ENCODE data around the gene RPE65. TPM values are rescaled to one million over a fixed set of nuclear protein-coding genes. Genes with fewer than 3 reads are reported as not detected.

RPE65 gene
- total RNA-seq, result not detected in 3 replicates
- long read RNA-seq, result 0 reads

DNA sequence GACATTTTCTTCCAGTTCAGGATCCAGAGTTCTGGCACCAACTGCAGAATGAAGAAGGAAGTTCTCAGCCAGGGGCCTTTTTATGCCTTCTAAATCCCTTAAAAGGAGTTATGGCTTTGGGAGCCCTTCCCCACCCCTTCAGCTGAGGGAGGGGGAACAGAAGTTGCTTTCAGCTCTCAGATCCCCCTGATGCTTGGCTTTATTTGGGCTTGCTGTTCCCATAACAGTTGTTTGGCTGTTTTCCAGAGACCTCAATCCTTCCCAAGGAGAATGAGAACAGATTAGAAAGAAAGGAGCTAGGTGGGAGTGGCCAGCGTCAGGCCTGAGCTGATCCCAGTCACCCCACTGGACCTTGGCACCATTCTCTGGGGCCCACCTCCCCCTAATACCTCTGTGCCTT is at the start of gene RPE65:
Gene RPE65, minus strand, starts transcription at position 54 of the 400 bp plus-strand sequence. Its CDS starts 49 bp downstream, at position 5.
- Mint-ChIP-seq H3K27ac (ENCODE audit: unreplicated experiment) (no peak within 1 kb of the TSS), H3K36me3 (ENCODE audit: low read depth) (no peaks in the 10 kb centered on the region), H3K4me3 (ENCODE audit: unreplicated experiment) (no peak within 1 kb of the TSS), H3K27me3 (ENCODE audit: low read depth) (no peaks in the 10 kb centered on the region), H3K9me3 (ENCODE audit: low read depth) (no peaks in the 10 kb centered on the region), H3K4me1 (ENCODE audit: low read depth) (peaks cover 6% of the 10 kb centered on the region)
- TF ChIP-seq, protein P1, sequence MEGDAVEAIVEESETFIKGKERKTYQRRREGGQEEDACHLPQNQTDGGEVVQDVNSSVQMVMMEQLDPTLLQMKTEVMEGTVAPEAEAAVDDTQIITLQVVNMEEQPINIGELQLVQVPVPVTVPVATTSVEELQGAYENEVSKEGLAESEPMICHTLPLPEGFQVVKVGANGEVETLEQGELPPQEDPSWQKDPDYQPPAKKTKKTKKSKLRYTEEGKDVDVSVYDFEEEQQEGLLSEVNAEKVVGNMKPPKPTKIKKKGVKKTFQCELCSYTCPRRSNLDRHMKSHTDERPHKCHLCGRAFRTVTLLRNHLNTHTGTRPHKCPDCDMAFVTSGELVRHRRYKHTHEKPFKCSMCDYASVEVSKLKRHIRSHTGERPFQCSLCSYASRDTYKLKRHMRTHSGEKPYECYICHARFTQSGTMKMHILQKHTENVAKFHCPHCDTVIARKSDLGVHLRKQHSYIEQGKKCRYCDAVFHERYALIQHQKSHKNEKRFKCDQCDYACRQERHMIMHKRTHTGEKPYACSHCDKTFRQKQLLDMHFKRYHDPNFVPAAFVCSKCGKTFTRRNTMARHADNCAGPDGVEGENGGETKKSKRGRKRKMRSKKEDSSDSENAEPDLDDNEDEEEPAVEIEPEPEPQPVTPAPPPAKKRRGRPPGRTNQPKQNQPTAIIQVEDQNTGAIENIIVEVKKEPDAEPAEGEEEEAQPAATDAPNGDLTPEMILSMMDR (IDR thresholded peaks at IDR 0.05), result no peak
- DNase-seq (ENCODE audit: low spot score), result no peak

DNA sequence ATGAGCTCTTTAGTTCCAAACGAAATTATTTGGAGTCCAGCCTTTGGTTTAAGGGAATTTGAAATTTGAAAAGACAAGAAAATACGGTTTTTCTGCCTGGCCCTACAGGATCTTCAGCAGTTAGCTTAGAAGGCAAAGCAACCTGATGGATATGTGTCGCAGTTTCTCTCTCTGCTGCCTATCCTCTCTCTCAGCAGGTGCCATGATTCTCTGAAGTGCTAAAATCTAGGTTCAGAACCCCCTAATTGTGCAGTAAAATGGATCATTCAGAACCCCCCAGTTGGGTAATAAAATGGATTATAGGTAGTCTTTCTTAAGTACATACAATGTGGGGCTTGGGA is 47.6 kb upstream of the RPE65 start:
- no peak for DNase-seq (ENCODE audit: low spot score)
- Mint-ChIP-seq H3K4me1 (ENCODE audit: low read depth) (peaks cover 16% of the 10 kb centered on the region), H3K9me3 (ENCODE audit: low read depth) (peaks cover 5% of the 10 kb centered on the region), H3K27me3 (ENCODE audit: low read depth) (no peaks in the 10 kb centered on the region), H3K4me3 (ENCODE audit: unreplicated experiment) (peak overlapping the region; percentile 89), H3K36me3 (ENCODE audit: low read depth) (peaks cover 2% of the 10 kb centered on the region), H3K27ac (ENCODE audit: unreplicated experiment) (peak overlapping the region; percentile 52)
- TF ChIP-seq, protein P1 (IDR thresholded peaks at IDR 0.05), result no peak

DNA sequence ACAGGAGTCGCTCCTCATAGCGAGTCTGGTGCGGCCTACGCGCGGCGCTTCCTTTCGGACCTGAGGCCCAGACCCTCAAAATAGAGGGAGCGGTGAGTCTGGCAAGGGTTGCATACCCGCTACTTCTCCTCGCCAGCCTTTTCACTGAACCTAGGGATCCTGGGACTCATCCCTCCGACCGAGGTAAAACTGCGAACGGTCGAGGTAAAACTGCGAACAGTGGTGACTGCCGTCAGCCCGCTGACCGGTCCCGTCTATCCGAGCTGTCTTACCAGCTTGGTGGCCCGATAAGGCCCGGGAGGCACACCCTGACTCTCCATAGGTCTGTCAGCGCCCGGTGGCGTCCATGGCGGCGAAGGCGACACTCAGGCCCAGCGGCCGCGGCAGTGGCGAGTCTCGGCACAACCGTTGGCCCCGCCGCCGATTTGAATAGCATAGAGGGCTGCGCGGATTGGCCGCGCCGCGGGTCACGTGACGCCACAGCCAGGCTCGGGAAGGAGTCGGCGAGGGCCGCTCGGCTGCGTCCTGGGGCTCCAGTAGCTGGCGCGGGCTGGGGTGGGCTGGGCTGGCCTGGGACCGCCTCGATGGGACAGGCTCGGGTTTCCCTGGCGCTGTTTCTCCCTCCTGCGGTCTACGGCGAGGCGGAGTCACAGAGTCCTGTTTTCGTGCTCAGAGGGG is 47.1 kb upstream of the RPE65 start, which contains the start of gene DEPDC1:
Gene DEPDC1, minus strand, starts transcription at position 403 of the 678 bp plus-strand sequence. Its CDS starts 83 bp downstream, at position 320.
- H3K4me1 Mint-ChIP-seq (ENCODE audit: low read depth), result peaks cover 16% of the 10 kb centered on the region
- DNase-seq (ENCODE audit: low spot score), result peak; percentile 98
- peaks cover 2% of the 10 kb centered on the region for H3K36me3 Mint-ChIP-seq (ENCODE audit: low read depth)
- TF ChIP-seq, protein P1 (IDR thresholded peaks at IDR 0.05), result peak; percentile 38
- peaks cover 4% of the 10 kb centered on the region for H3K9me3 Mint-ChIP-seq (ENCODE audit: low read depth)
- peak within 1 kb of the TSS; percentile 89 for H3K4me3 Mint-ChIP-seq (ENCODE audit: unreplicated experiment)
- peak within 1 kb of the TSS; percentile 72 for H3K27ac Mint-ChIP-seq (ENCODE audit: unreplicated experiment)
- no peaks in the 10 kb centered on the region for H3K27me3 Mint-ChIP-seq (ENCODE audit: low read depth)

DNA sequence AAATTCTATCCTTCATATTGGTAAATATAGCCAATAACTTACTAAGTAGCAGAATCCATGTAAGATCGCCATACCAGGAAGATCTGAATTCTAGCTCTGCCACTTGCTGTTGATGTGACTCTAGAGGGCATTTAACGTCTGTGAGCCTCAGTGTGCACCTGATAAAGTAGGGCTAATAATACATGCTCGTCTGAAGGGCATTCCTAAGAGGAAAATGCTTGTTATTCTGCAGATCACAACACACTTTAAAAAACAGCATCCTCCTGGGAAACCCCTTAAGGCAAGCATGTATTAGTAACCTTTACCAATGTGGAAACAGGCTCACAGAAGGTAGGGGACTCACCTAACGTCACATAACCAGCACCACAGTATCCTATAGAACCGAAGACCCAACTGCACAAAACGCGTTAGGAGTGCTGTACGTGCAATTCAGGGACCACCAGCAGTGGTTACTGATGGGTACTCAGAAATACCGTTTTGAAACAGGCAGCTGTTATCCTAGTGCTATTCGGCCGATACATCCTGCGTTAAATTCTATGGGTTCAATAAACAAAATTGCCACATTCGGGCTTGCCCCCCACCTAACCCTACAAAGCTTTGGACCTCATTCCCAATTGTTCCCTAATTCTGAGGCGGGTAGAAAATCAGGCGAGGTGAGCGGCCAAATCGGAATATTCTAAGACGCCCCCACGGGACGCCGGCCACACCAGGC is 46.4 kb upstream of the RPE65 start:
- TF ChIP-seq, protein P1 (IDR thresholded peaks at IDR 0.05), result no peak
- no peak for DNase-seq (ENCODE audit: low spot score)
- H3K9me3 Mint-ChIP-seq (ENCODE audit: low read depth), result no peaks in the 10 kb centered on the region
- no peaks in the 10 kb centered on the region for H3K27me3 Mint-ChIP-seq (ENCODE audit: low read depth)
- peaks cover 16% of the 10 kb centered on the region for H3K4me1 Mint-ChIP-seq (ENCODE audit: low read depth)
- peak overlapping the region; percentile 72 for H3K27ac Mint-ChIP-seq (ENCODE audit: unreplicated experiment)
- no peaks in the 10 kb centered on the region for H3K36me3 Mint-ChIP-seq (ENCODE audit: low read depth)
- peak overlapping the region; percentile 89 for H3K4me3 Mint-ChIP-seq (ENCODE audit: unreplicated experiment)

DNA sequence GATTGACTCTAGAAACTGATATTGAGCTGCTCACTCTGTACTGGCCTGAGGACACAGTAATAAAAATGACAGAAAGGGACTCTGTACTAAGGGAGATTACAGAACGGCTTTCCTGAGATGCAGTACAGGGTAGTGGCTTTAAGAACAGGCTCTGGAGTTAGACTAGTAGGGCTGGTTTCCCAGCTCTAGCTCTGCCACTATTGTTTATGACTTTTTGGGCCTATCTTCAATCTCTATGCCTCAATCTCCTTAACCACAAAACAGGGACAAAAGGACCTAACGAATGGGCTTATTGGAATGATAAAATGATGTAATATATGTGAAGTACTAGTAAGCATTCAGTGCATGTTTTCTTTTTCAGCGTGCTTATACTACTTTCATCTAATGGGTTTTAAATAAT is 45.8 kb upstream of the RPE65 start:
- no peaks in the 10 kb centered on the region for H3K27me3 Mint-ChIP-seq (ENCODE audit: low read depth)
- DNase-seq (ENCODE audit: low spot score), result no peak

More for the DNA sequence above, 45.8 kb upstream of the RPE65 start:
- TF ChIP-seq, protein P1 (IDR thresholded peaks at IDR 0.05), result no peak
- Mint-ChIP-seq H3K4me3 (ENCODE audit: unreplicated experiment) (peak overlapping the region; percentile 89), H3K27ac (ENCODE audit: unreplicated experiment) (no peak overlapping the region), H3K4me1 (ENCODE audit: low read depth) (peaks cover 16% of the 10 kb centered on the region), H3K36me3 (ENCODE audit: low read depth) (no peaks in the 10 kb centered on the region), H3K9me3 (ENCODE audit: low read depth) (no peaks in the 10 kb centered on the region)
